ENCODE data around the gene DEK. TPM values are rescaled to one million over a fixed set of nuclear protein-coding genes. Genes with fewer than 3 reads are reported as not detected.

DEK gene
- total RNA-seq, 1 experiment from 2014 or later = 234 TPM

GRCh38 chr6:18261877-18262276, 2.5 kb downstream of the DEK start:
- Histone ChIP-seq H3K4me1 (ENCODE audit: insufficient read depth, low read length, poor library complexity, severe bottlenecking) (peaks cover 54% of the 10 kb centered on the region), H3K4me3 (ENCODE audit: low read depth, low read length, poor library complexity, severe bottlenecking) (peak overlapping the region; percentile 69), H3K27ac (ENCODE audit: low read depth, low read length, poor library complexity, severe bottlenecking) (peak overlapping the region; percentile 60), H3K9me3 (ENCODE audit: low read depth, low read length, poor library complexity, severe bottlenecking) (no peaks in the 10 kb centered on the region), H3K27me3 (replicated peaks; ENCODE audit: insufficient read depth, low read depth, low read length, poor library complexity) (no peaks in the 10 kb centered on the region), H3K36me3 (ENCODE audit: insufficient read depth, low read length, poor library complexity, severe bottlenecking) (peaks cover 27% of the 10 kb centered on the region)
- no TSS peak for BruUV-seq (replicated peaks)
- TF ChIP-seq CTCF (conservative IDR thresholded peaks at IDR 0.05; ENCODE audit: low read depth, low read length) (no peak), EZH2 (IDR thresholded peaks at IDR 0.05; ENCODE audit: borderline replicate concordance, low read depth, low read length, poor library complexity, severe bottlenecking) (no peak)
- ChIA-PET CTCF (no interaction called here), POLR2A (ENCODE audit: low non-redundant PET) (no interaction called here)
- intact Hi-C loops (cut with micrococcal nuclease; ENCODE audit: unreplicated experiment) = loop anchor here (5.0 kb wide), 1 partner anchor 240 kb away; no protein-coding TSS in a partner anchor
- no peak for DNase-seq (ENCODE audit: low spot score)

GRCh38 chr6:18260448-18261106, 3.8 kb downstream of the DEK start:
- no TSS peak for BruUV-seq (replicated peaks)

GRCh38 chr6:18259675-18260447, 4.5 kb downstream of the DEK start:
- BruUV-seq (replicated peaks) = no TSS peak
- no peak for DNase-seq (ENCODE audit: low spot score)
- H3K4me1 ChIP-seq (ENCODE audit: insufficient read depth, low read length, poor library complexity, severe bottlenecking) = peaks cover 47% of the 10 kb centered on the region
- H3K27ac ChIP-seq (ENCODE audit: low read depth, low read length, poor library complexity, severe bottlenecking) = no peak overlapping the region
- TF ChIP-seq CTCF (conservative IDR thresholded peaks at IDR 0.05; ENCODE audit: low read depth, low read length) (no peak), EZH2 (IDR thresholded peaks at IDR 0.05; ENCODE audit: borderline replicate concordance, low read depth, low read length, poor library complexity, severe bottlenecking) (no peak)
- H3K27me3 ChIP-seq (replicated peaks; ENCODE audit: insufficient read depth, low read depth, low read length, poor library complexity) = no peaks in the 10 kb centered on the region
- intact Hi-C loops (cut with micrococcal nuclease; ENCODE audit: unreplicated experiment) = loop anchor here (5.0 kb wide), 1 partner anchor 242 kb away; no protein-coding TSS in a partner anchor
- POLR2A ChIA-PET (ENCODE audit: low non-redundant PET) = interaction anchor here (0.5 to 0.7 kb wide), 2 partner anchors 9 to 11 kb away, joined by 3 to 12 read pairs; no protein-coding TSS in a partner anchor
- CTCF ChIA-PET = no interaction called here
- H3K36me3 ChIP-seq (ENCODE audit: insufficient read depth, low read length, poor library complexity, severe bottlenecking) = peaks cover 48% of the 10 kb centered on the region
- no peak overlapping the region for H3K4me3 ChIP-seq (ENCODE audit: low read depth, low read length, poor library complexity, severe bottlenecking)
- H3K9me3 ChIP-seq (ENCODE audit: low read depth, low read length, poor library complexity, severe bottlenecking) = no peaks in the 10 kb centered on the region

More at GRCh38 chr6:18260448-18261106, 3.8 kb downstream of the DEK start:
- no peaks in the 10 kb centered on the region for H3K9me3 ChIP-seq (ENCODE audit: low read depth, low read length, poor library complexity, severe bottlenecking)
- peaks cover 54% of the 10 kb centered on the region for H3K4me1 ChIP-seq (ENCODE audit: insufficient read depth, low read length, poor library complexity, severe bottlenecking)
- intact Hi-C loops (cut with micrococcal nuclease; ENCODE audit: unreplicated experiment) = loop anchor here (5.0 kb wide), 1 partner anchor 242 kb away; no protein-coding TSS in a partner anchor
- TF ChIP-seq EZH2 (IDR thresholded peaks at IDR 0.05; ENCODE audit: borderline replicate concordance, low read depth, low read length, poor library complexity, severe bottlenecking) (no peak), CTCF (conservative IDR thresholded peaks at IDR 0.05; ENCODE audit: low read depth, low read length) (no peak)
- no peak for DNase-seq (ENCODE audit: low spot score)
- no peak overlapping the region for H3K4me3 ChIP-seq (ENCODE audit: low read depth, low read length, poor library complexity, severe bottlenecking)
- POLR2A ChIA-PET (ENCODE audit: low non-redundant PET) = interaction anchor here (0.5 kb wide), 1 partner anchor 10 kb away, joined by 12 read pairs; no protein-coding TSS in a partner anchor
- CTCF ChIA-PET = no interaction called here
- peak overlapping the region; percentile 60 for H3K27ac ChIP-seq (ENCODE audit: low read depth, low read length, poor library complexity, severe bottlenecking)
- no peaks in the 10 kb centered on the region for H3K27me3 ChIP-seq (replicated peaks; ENCODE audit: insufficient read depth, low read depth, low read length, poor library complexity)
- peaks cover 40% of the 10 kb centered on the region for H3K36me3 ChIP-seq (ENCODE audit: insufficient read depth, low read length, poor library complexity, severe bottlenecking)

Measured in A673 (cell line).